Activated CD8-positive, alpha-beta memory T cell treated with anti-CD3 and anti-CD28 coated beads, Interleukin-2, amount 50 U/mL, for 1 hour (primary cell): ENCODE results near the gene HMGN1.

Experiments used
- DNase-seq: peaks from one replicate; pipeline ENCODE4 v3.0.0-alpha.2; 2020; ENCODE audit errors: extremely low read depth

The HMGN1 gene

GRCh38 chr21:39367783-39368182 is 18.9 kb upstream of the HMGN1 start:
- no peak for DNase-seq

GRCh38 chr21:39366563-39366962 is 17.7 kb upstream of the HMGN1 start:
- DNase-seq = no peak

- DNase-seq = no peak
These were observed 16.1 kb upstream of the HMGN1 start for GRCh38 chr21:39364949-39365348.

- DNase-seq = no peak
These were observed 15.0 kb upstream of the HMGN1 start for GRCh38 chr21:39363607-39364555.

GRCh38 chr21:39362733-39363132 is 13.8 kb upstream of the HMGN1 start:
- no peak for DNase-seq

GRCh38 chr21:39359382-39359781 is 10.5 kb upstream of the HMGN1 start:
- DNase-seq = no peak

GRCh38 chr21:39353295-39353694 is 4.4 kb upstream of the HMGN1 start:
- no peak for DNase-seq

GRCh38 chr21:39350094-39351005 is 1.5 kb upstream of the HMGN1 start:
- no peak for DNase-seq

GRCh38 chr21:39349211-39350093 is 564 bp upstream of the HMGN1 start:
- DNase-seq = peak; percentile 92

- DNase-seq = no peak
These were observed 891 bp downstream of the HMGN1 start for GRCh38 chr21:39348040-39348354.

GRCh38 chr21:39347537-39347936 is 1.4 kb downstream of the HMGN1 start:
- no peak for DNase-seq

- DNase-seq = no peak
These were observed 2.1 kb downstream of the HMGN1 start for GRCh38 chr21:39346671-39347331.

- DNase-seq = no peak
These were observed 2.7 kb downstream of the HMGN1 start for GRCh38 chr21:39346206-39346605.

GRCh38 chr21:39345440-39345839 is 3.4 kb downstream of the HMGN1 start:
- DNase-seq = no peak

- DNase-seq = no peak
These were observed 4.0 kb downstream of the HMGN1 start for GRCh38 chr21:39344848-39345247.

- no peak for DNase-seq
These were observed 7.5 kb downstream of the HMGN1 start for GRCh38 chr21:39341249-39341923.

GRCh38 chr21:39340687-39341086 is 8.2 kb downstream of the HMGN1 start:
- DNase-seq = no peak

GRCh38 chr21:39339231-39339630 is 9.7 kb downstream of the HMGN1 start:
- DNase-seq = no peak

- DNase-seq = no peak
These were observed 12.4 kb downstream of the HMGN1 start for GRCh38 chr21:39336457-39337008.

- DNase-seq = no peak
These were observed 14.3 kb downstream of the HMGN1 start for GRCh38 chr21:39334611-39335010.
